ENCODE measurements around the gene MB21D2.

MB21D2 gene

GRCh38 chr3:192892981-192893700 lies 24.5 kb downstream of the MB21D2 start:
- in situ Hi-C loops (cut with MboI; ENCODE audit: low sequenced_read_pairs): no loop called here

- in situ Hi-C loops (cut with MboI; ENCODE audit: low sequenced_read_pairs): no loop called here
Measured at GRCh38 chr3:192890347-192891335, 27.0 kb downstream of the MB21D2 start.

GRCh38 chr3:192889679-192890078 lies 28.0 kb downstream of the MB21D2 start:
- in situ Hi-C loops (cut with MboI; ENCODE audit: low sequenced_read_pairs): no loop called here

- in situ Hi-C loops (cut with MboI; ENCODE audit: low sequenced_read_pairs): no loop called here
Measured at GRCh38 chr3:192888190-192888589, 29.5 kb downstream of the MB21D2 start.

GRCh38 chr3:192887701-192888100 lies 30.0 kb downstream of the MB21D2 start:
- in situ Hi-C loops (cut with MboI; ENCODE audit: low sequenced_read_pairs): no loop called here

GRCh38 chr3:192887047-192887446 lies 30.6 kb downstream of the MB21D2 start:
- in situ Hi-C loops (cut with MboI; ENCODE audit: low sequenced_read_pairs): no loop called here

- in situ Hi-C loops (cut with MboI; ENCODE audit: low sequenced_read_pairs): no loop called here
Measured at GRCh38 chr3:192884777-192885773, 32.6 kb downstream of the MB21D2 start.

- in situ Hi-C loops (cut with MboI; ENCODE audit: low sequenced_read_pairs): no loop called here
Measured at GRCh38 chr3:192883512-192883911, 34.1 kb downstream of the MB21D2 start.

GRCh38 chr3:192881159-192881786 lies 36.4 kb downstream of the MB21D2 start:
- in situ Hi-C loops (cut with MboI; ENCODE audit: low sequenced_read_pairs): no loop called here

- in situ Hi-C loops (cut with MboI; ENCODE audit: low sequenced_read_pairs): no loop called here
Measured at GRCh38 chr3:192880313-192880712, 37.3 kb downstream of the MB21D2 start.

- in situ Hi-C loops (cut with MboI; ENCODE audit: low sequenced_read_pairs): no loop called here
Measured at GRCh38 chr3:192879346-192880031, 38.2 kb downstream of the MB21D2 start.

- in situ Hi-C loops (cut with MboI; ENCODE audit: low sequenced_read_pairs): no loop called here
Measured at GRCh38 chr3:192875971-192876565, 41.6 kb downstream of the MB21D2 start.

- in situ Hi-C loops (cut with MboI; ENCODE audit: low sequenced_read_pairs): no loop called here
Measured at GRCh38 chr3:192870822-192871221, 46.8 kb downstream of the MB21D2 start.

GRCh38 chr3:192869131-192870031 lies 48.3 kb downstream of the MB21D2 start:
- in situ Hi-C loops (cut with MboI; ENCODE audit: low sequenced_read_pairs): no loop called here

- in situ Hi-C loops (cut with MboI; ENCODE audit: low sequenced_read_pairs): no loop called here
Measured at GRCh38 chr3:192867645-192868044, 50.0 kb downstream of the MB21D2 start.

- in situ Hi-C loops (cut with MboI; ENCODE audit: low sequenced_read_pairs): no loop called here
Measured at GRCh38 chr3:192866804-192867203, 50.9 kb downstream of the MB21D2 start.

GRCh38 chr3:192864941-192865340 lies 52.7 kb downstream of the MB21D2 start:
- in situ Hi-C loops (cut with MboI; ENCODE audit: low sequenced_read_pairs): no loop called here

GRCh38 chr3:192863091-192863420 lies 54.6 kb downstream of the MB21D2 start:
- in situ Hi-C loops (cut with MboI; ENCODE audit: low sequenced_read_pairs): no loop called here

Measured in HL-60/S4 (cell line).